Stimulated activated CD4-positive, alpha-beta T cell treated with anti-CD3 and anti-CD28 coated beads, Interleukin-2, amount 100 ng/mL, for 48 hours (primary cell): ENCODE results near the gene MC1R.
"Not testable (repeated sequence)": the region's sequence is repeated elsewhere in the genome, so short reads cannot be mapped to it uniquely, and the experiment has no call there.

Source experiments
- DNase-seq, 2 donors: peaks; one replicate each; pipeline ENCODE4 v3.0.0-alpha.2; 2020

Gene MC1R

GRCh38 chr16:89918453-89919347 is at the start of gene MC1R:
Gene MC1R, plus strand, starts transcription at chr16:89918862. Its CDS starts 397 bp downstream, at chr16:89919259.
- DNase-seq, result no peak

GRCh38 chr16:89869911-89870310 is 48.8 kb upstream of the MC1R start:
- no peak for DNase-seq

GRCh38 chr16:89870440-89870839 is 48.2 kb upstream of the MC1R start:
- DNase-seq, result no peak

- no peak for DNase-seq
These were observed 46.8 kb upstream of the MC1R start for GRCh38 chr16:89871895-89872294.

- DNase-seq, result peak; percentile 80 to 84
These were observed 45.3 kb upstream of the MC1R start, which contains the start of gene TCF25 for GRCh38 chr16:89873109-89873971. Gene TCF25, plus strand, starts transcription at chr16:89873592. Its CDS starts 76 bp downstream, at chr16:89873668.

GRCh38 chr16:89873972-89874689 is 44.5 kb upstream of the MC1R start:
- DNase-seq, result peak; percentile 96 to 98

GRCh38 chr16:89879123-89879522 is 39.5 kb upstream of the MC1R start:
- DNase-seq, result not testable (repeated sequence)

- no peak for DNase-seq
These were observed 37.9 kb upstream of the MC1R start for GRCh38 chr16:89880477-89881367.

GRCh38 chr16:89881368-89881730 is 37.3 kb upstream of the MC1R start:
- DNase-seq, result no peak

- no peak for DNase-seq
These were observed 35.2 kb upstream of the MC1R start for GRCh38 chr16:89883346-89884040.

- no peak for DNase-seq
These were observed 34.6 kb upstream of the MC1R start for GRCh38 chr16:89884041-89884421.

GRCh38 chr16:89887243-89887642 is 31.4 kb upstream of the MC1R start:
- no peak for DNase-seq

GRCh38 chr16:89890200-89890599 is 28.5 kb upstream of the MC1R start:
- DNase-seq, result peak; percentile 15 to 35

- no peak for DNase-seq
These were observed 27.6 kb upstream of the MC1R start for GRCh38 chr16:89890886-89891657.

GRCh38 chr16:89892055-89892630 is 26.5 kb upstream of the MC1R start:
- DNase-seq, result no peak

GRCh38 chr16:89892635-89893034 is 26.0 kb upstream of the MC1R start:
- DNase-seq, result no peak

GRCh38 chr16:89893642-89894548 is 24.8 kb upstream of the MC1R start:
- DNase-seq, result no peak

GRCh38 chr16:89895482-89896250 is 23.0 kb upstream of the MC1R start:
- no peak for DNase-seq
